HG03196 (cell line): ENCODE results near the gene NPC1.
A peak's percentile ranks its signal among the peaks of the same experiment; 100 is the strongest.
"Not testable (repeated sequence)": the region's sequence is repeated elsewhere in the genome, so short reads cannot be mapped to it uniquely, and the experiment has no call there.

Source experiments
- ATAC-seq: cut with Tn5 transposase; IDR thresholded peaks from one replicate; pipeline ENCODE4 v1.9.1; 2021; ENCODE audit not compliant: unreplicated experiment

The NPC1 gene

DNA sequence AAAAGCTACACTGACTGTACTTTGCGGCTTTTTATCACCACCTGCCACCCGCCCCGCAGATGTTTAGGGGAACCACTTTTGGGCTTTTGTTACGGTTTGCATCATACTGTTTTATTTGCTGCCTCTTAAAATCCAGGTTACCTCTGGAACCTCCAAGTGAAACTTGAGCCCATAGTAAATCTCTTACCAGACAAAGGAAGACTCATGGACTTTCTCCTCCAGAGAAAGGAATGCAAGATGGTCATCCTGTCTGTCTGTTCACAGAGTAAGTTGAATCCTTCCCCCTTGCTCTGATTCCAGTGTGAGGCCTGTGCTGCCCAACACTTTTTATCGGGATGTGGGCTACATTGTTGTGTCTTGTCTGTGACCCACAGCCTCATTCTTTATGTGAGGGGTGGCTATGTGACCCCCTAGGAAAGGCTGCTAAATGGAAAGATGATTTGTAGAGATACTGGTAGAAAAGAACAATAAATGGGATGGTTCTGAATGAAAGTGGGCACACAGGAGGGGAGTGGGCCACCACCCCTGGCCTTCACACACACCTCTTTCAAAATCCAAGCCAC is 59.7 kb downstream of the NPC1 start:
- ATAC-seq = no peak

DNA sequence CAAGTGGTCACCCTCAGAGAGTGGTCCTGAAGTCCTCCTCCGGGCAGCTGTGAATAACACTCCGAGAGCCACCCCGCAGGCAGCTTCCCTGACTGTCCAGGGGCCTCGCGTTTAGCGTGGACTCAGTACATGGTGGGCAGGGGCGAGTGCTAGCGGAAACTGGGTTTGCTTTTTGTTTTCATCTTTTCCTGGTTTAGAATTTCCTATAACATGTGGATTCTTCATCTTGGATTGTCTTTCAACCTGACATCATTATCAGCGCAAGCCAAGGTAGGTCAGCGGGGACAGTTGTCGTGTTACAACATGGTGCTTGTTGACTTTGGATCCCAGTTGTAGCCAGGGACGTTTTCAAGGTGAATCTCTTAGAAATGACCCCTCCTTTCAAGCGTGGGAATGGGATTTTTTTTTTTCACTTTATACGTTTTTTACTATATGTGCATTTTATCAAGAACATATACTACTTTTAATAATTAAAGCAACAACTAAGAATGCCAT is 62.0 kb downstream of the NPC1 start:
- ATAC-seq = no peak

DNA sequence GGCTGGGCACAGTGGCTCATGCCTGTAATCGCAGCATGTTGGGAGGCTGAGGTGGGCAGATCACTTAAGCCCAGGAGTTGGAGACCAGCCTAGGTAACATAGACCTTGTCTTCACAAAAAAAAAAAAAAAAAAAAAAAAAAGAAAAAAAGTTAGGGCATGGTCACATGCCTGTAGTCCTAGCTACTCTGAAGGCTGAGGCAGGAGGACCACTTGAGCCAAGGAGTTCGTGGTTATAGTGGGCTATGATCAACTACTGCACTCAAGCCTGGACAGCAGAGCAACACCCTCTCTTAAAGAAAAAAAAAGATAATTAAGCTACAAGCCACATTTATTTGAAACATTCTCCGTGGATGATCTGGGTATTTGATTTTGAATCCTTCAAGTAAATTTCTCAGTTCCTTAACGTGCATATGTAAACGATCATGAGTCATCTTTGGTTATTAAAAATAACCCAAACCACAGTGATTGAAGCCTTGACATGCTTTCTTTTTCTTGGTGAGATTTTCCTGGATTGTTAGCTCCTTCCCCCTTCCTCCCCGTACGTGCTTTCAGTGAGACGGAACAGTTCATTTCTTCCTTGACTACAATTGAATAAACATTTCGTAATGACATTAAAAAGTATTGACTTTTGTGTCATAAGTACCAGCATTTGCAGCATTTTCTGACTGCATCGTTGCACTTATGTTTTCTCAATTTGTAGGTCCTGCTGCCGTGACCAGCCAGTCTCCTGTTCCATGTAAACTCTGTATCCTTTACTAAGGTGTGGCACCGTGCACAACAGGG is 62.7 kb downstream of the NPC1 start:
- ATAC-seq = no peak

DNA sequence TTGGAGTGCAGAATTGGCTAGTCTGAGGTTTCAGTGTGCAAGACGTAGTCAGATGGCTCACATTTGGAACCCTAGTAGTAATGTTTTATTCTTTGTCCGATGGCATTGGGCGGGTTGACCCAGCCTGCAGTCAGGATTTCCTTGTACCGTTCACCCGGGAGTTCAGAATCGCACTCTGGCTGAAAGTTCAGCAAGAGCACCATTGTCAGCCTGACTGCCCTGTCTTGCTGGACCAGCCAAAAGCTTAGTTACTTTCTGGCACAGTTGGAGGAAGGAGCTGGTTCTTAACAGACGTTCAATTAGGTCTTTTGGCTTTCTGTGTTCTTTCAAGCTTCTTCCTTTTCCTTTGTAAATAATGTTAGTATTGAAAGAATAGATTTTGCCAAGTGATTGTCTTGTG is 64.4 kb downstream of the NPC1 start:
- no peak for ATAC-seq

DNA sequence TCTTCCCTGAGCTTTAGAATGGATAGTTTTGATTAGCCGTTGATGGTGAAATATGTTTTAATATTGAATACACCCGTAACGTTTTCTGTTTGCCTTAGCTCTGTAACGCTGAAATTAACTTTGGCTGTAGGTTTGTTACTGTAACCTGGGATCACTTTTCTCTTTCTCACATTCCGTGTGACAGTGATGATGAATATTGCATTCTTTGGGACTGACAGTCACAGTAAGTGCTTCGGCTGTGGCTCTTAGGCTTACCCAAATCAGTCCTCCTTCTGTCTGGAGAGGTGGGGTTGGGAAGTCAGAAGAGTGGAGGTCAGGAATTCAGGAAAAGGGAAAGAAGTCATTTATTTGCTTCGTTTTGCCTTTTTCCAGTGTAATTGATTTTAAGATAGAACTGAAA is 65.0 kb downstream of the NPC1 start:
- ATAC-seq = no peak

DNA sequence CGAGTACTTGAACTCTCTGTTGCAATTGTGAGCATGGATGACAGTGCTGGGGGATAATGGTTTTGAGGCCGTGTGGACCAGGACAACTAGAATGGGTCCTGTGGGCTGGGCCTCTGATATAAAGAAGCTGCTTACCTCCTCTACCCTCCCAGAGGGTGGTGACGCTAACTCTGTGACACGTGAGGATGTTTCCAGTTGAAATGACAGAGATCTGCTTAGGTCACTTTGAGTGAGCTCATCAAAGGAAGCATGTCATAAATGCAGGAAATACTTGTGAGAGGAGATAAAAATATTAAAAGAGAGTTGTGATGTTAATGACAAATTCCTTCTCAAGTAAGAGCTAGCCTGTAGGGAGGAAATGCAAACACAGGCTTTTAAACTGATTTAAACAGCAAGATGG is 66.6 kb downstream of the NPC1 start:
- no peak for ATAC-seq

DNA sequence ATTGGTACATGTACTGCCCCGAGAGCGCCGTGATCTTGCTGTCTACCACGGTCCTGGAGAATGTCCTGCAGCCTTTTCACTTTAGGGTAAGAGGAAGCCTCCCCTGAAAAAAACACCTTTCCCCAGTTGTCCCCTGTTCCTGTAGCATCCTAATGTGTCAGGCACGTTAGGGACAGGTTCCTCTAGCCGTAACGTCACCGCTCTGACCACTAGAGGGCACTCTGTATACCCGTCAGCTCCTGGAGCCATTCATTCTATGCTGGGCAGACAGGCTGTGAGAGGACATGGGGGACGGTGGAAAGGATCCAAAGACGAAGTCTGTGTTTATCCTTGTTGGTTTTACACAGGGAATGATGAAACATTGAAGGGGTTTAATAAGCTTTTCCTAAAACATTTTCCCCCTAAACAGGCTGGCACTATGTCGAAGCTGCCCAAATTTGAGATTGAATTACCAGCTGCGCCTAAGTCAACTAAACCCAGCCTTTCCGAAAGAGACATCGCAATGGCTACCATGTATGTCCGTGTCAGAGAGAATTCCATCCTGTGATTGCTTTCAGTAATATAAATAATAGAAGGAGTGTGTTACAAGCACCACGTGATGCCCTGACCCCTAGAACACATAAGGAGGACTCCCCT is 70.3 kb downstream of the NPC1 start:
- ATAC-seq = peak; percentile 86

DNA sequence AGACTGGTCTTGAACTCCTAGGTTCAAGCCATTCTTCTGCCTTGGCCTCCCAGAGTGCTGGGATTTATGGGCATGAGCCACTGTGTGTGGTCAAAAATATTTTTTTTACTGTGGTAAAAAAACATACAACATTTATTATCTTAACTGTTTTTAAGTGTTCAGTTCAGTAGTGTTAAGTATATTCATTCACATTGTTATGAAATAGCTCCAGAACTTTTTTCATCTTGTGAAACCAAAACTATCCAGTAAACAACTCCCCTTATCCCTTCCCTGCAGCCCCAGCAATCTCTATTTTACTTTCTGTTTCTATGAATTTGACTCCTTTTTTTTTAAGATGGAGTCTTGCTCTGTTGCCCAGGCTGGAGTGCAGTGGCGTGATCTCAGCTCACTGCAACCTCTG is 73.7 kb downstream of the NPC1 start:
- ATAC-seq = no peak

DNA sequence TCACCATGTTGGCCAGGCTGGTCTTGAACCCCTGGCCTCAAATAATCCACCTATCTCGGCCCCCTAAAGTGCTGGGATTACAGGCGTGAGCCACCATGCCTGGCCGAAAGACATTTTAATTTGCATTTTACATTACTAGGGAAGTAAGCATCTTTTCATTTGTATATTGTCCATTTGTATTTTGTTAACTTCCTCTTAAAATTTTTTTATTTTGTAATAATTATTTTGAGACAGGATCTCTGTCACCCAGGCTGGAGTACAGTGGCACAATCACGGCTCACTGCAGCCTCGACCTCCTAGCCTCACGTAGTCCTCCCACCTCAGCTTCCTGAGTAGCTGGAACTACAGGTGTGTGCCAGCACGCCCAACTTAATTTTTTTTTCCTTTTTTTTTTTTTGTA is 74.1 kb downstream of the NPC1 start:
- ATAC-seq = not testable (repeated sequence)

DNA sequence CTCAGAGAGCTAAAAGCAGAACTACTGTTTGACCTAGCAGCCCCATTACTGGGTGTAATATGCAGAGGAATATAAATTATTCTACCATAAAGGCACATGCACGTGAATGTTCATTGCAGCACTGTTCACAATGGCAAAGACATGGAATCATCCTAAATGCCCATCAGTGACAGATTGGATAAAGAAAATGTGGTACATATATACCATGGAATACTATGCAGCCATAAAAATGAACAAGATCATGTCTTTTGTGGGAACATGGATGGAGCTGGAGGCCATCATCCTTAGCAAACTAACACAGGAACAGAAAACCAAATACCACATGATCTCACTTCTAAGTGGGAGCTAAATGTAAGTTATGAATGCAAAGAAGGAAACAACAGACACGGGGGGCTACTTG is 75.4 kb downstream of the NPC1 start:
- not testable (repeated sequence) for ATAC-seq

DNA sequence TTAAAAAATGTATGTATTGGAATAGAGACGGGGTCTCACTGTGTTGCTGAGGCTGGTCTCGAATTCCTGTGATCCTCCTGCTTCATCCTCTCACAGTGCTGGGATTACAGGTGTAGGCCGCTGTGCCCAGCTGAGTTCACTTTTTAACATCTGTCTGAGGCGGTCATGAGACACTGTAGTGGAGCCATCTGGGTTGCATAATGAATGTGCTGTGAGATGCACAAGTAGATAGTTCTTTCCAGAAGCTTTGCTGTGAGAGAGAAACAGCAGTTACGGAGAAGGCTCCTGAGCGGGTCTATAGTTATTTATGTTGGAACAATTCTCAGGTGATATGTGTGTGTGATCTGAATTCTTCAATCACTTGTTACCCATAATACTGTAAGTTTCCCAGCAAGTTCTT is 79.9 kb downstream of the NPC1 start:
- ATAC-seq = no peak

DNA sequence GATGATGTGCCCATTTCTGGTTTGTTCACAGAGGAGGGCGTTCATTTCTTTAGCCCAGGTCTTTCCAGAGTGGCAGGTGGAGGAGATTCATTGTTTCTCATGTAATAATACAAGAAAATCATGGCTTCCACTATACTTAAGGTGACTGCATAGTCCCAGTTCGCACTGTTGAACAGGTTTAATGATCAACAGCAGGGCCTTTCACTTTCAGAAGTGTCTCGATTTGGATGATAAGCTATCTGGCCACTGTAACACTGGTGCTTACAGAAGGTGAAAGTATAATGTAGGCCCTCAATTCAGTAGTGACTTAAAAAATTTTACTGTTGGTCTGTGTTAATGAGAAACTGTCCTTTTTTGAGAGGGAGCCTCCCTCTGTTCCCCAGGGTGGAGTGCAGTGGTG is 81.6 kb downstream of the NPC1 start:
- ATAC-seq = peak; percentile 51

DNA sequence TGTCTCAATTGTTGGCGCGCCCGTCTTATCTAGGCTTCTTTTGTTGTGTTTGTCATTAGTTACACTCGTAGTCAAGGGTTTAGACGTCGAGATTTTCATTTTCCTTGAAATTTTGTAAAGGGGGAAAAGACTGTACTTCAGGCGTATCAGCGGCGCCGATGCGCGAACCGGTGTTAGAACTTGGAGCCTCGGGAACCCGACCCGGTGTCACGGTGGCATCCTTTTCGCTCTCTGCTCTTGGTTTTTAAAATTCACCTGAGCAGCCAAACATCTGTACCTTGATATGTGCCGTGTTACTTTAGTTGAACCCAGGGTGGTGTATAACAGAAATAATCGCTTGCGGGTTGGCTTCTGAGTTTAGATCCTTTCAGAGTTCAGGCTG is 82.4 kb downstream of the NPC1 start:
- peak; percentile 1 for ATAC-seq

DNA sequence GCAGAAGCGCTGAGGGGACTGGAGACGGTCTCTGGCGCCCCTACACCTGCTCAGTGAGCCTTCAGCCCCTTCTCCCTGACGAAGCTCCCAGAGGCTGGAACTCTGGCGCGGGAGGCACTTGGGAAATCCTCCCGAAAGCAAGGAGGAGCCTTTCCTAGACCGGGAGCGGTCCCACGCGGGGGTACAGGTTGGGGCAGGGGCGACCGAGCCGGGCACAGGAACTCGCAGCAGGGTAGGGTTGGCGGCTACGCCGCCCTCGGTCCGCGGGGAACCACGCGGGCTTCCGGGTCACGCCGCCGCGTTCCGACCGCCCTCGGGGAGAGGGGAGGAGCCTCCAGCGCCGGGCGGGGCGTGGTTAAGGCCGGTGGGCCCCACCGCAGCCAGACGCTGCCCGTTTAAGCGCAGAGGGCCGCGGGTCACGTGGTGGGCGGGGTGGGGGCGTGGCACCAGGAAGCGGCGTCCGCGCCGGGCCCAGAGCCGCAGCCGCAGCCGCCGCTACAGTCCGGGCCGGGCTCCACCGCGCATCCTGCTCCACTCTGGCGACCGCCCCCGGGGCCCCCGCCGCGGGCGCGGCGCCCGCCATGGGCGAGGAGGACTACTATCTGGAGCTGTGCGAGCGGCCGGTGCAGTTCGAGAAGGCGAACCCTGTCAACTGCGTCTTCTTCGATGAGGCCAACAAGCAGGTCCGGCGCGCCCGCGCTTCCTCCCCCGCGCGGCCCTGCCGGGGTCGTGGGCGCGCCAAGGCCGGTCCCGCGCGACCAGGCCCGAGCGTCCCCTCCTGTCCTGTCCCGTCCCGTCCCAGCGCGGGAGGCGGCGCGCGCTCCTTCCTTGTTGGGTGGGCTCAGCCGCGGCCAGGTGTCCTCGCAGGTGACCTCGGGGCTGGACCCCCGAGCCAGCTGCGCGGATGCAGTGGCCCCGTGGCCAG is 83.0 kb downstream of the NPC1 start, which contains the start of gene RMC1:
RMC1 (plus strand) TSS at position 474 of the 925 bp plus-strand sequence; CDS start at position 582, 108 bp downstream.
- peak; percentile 65 for ATAC-seq

DNA sequence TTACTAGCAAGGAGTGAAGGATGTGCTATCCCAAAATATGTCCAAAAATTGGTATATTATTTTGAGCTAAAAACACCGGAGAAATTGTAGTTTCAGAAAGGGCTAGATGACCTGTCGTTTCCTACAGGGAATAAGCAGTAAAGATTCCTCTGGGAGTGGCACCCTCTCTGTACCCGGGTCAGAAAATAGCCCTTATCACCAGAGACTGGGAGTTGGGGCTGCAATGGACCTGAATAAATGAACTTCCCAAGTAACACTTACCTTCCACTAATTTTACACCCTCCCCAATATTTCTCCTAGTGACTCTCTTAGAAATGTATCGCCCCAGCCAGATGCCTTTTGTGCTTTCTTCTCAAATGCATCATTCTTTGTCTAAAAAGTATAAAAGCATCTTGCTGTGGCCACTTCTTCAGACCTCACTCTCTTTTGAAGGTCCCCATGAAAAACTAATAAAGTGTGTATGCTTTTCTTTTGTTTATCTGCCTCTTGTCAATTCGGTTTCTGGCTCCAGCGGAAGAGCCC is 83.7 kb downstream of the NPC1 start:
- no peak for ATAC-seq

DNA sequence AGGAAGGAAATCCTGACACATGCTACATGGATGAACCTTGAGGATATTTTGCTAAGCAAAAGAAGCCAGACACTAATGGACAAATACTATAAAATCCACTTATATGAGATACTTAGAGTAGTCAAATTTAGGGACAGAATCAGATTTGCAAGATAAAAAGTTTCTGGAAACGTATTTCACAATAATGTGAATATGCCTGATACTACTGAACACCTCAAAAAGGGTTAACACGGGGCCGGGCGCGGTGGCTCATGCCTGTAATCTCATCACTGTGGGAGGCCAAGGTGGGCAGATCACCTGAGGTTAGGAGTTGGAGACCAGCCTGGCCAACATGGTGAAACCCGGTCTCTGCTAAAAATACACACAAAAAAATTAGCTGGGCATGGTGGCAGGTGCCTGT is 84.7 kb downstream of the NPC1 start:
- ATAC-seq = no peak

DNA sequence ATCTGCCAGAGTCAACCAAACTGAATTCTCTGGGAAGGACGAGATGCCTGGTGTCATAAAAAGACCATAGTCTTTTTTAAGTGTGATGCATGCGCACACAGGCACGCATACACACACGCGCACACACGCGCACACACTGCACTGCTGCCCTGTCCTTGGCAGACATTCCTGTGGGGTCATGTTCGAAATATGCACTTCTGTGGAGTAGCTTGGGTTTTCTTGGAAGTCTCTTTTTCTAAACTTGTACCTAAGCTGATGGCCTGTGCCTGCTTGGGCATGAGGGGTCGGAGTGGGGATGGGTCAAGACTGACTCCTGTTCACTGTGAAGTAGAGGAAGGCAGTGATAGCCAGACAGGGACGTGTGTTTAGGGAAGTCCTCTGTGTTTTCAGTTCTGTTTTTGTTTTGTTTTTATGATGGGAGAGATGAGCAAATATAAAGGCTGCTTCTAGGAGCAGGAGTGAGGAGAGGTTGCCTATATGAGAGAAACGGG is 87.0 kb downstream of the NPC1 start:
- no peak for ATAC-seq

DNA sequence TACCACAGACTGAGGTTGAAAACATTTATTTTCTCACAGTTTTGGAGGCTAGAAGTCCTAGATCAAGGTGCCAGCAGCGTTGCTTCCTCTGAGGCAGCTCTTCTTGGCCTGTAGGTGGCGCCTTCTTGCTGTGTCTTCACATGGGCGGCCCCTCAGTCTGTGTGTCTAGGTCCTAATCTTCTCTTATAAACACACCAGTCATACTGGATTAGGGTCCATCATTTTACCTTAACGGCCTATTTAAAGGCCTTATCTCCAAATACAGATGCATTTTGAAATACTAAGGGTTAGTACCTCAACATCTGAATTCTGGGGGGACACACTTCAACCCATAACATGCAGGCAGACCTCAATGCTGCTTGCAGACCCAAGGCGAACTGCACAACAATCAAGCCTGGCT is 87.4 kb downstream of the NPC1 start:
- ATAC-seq = no peak

DNA sequence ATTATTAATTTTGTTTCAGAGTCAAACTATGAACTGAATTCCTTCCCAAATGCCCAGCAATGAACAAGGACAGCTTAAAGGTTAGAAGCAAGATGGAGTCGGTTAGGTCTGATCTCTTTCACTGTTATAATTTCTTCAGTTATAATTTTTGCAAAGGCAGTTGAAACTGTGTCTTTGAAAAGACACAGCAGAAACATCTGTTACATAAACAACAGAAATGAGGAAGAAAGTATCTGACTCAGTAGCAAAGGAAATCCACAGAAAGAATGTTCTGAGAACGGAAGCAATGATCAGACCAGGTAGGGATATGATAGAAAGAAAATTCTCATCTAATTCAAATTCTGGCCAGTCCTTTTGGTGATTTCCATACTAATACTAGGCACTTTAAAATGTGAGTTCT is 88.2 kb downstream of the NPC1 start:
- ATAC-seq = no peak

DNA sequence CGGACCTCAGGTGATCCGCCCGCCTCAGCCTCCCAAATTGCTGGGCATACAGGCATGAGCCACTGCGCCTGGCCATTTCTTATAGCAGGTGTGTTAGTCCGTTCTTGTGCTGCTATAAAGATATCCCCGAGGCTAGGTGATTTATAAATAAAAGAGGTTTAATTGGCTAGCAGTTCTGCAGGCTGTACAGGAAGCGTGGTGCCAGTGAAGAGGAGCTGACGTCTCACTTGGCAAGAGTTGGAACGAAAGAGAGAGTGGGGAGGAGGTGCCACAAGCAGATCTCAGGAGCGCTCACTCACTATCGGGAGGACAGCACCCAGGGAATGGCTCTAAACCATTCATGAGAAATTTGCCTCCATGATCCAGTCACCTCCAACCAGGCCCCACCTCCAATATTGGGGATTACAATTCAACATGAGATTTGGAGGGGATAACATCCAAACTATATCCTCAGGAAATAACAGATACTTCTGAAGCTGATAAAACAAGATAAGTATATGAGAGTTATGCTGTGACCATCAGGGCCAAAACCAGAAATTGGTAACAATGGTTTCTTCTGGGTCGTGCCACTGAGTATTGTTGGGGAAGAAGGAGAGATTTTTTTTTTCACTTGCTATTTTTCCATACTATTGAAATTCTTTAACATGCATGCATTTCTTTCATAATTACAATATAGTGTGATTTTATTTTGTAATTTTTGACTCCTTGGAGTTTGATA is 90.4 kb downstream of the NPC1 start:
- ATAC-seq = no peak
